ENCODE data around the gene SCMH1.

DNA sequence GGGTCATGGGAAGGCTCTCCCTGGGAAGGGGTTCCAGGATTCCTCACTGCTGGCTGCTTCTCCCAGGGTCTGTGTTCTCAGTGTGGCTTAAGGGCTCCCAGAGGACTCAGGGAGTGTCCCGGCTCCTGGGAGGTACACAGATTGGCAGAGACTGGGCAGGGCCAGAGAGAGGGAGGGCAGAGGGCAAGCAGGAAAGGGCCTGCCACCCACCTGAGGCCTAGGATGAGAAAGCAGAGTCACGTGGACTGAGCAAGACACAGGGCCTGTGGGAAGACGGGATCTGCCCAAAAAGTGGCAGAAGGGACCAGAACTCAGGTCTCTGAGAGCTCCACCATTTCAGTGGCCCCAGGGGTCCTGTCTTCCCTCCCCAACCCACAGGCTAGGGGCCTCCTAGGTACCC, 221.5 kb downstream of the SCMH1 start:
- TF ChIP-seq POLR2A (IDR thresholded peaks at IDR 0.05), result no peak
- TF ChIP-seq, protein P1, sequence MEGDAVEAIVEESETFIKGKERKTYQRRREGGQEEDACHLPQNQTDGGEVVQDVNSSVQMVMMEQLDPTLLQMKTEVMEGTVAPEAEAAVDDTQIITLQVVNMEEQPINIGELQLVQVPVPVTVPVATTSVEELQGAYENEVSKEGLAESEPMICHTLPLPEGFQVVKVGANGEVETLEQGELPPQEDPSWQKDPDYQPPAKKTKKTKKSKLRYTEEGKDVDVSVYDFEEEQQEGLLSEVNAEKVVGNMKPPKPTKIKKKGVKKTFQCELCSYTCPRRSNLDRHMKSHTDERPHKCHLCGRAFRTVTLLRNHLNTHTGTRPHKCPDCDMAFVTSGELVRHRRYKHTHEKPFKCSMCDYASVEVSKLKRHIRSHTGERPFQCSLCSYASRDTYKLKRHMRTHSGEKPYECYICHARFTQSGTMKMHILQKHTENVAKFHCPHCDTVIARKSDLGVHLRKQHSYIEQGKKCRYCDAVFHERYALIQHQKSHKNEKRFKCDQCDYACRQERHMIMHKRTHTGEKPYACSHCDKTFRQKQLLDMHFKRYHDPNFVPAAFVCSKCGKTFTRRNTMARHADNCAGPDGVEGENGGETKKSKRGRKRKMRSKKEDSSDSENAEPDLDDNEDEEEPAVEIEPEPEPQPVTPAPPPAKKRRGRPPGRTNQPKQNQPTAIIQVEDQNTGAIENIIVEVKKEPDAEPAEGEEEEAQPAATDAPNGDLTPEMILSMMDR (IDR thresholded peaks at IDR 0.05), result no peak
- no peak for TF ChIP-seq POLR2AphosphoS5 (IDR thresholded peaks at IDR 0.05)

Data from breast epithelium (tissue), 3 donors.